Prostate gland (tissue), 2 donors: ENCODE data around the gene CLASP1. TPM values are rescaled to one million over a fixed set of nuclear protein-coding genes. Genes with fewer than 3 reads are reported as not detected.
"Not testable (repeated sequence)": the region's sequence is repeated elsewhere in the genome, so short reads cannot be mapped to it uniquely, and the experiment has no call there.

Experiments
- DNase-seq: peaks from one replicate; pipeline ENCODE4 v3.0.0-alpha.2; 2019; ENCODE audit warnings: low spot score
- H3K27ac ChIP-seq, 2 donors: fragments of 200-600 bp; sonication (generic); 2 replicates each; pipeline ENCODE4 v1.5.1; 2017 to 2019
- H3K27me3 ChIP-seq: fragments of 200-600 bp; sonication (generic); replicated peaks from 2 replicates; pipeline ENCODE4 v1.5.1; 2019; ENCODE audit not compliant: insufficient read depth
- H3K36me3 ChIP-seq, 2 donors: fragments of 200-600 bp; sonication (generic); 1 replicate in 1 of 2; 2 replicates in 1 of 2; pipeline versions ENCODE4 v1.5.1 to v1.8.1; 2017 to 2019
- H3K4me1 ChIP-seq: fragments of 200-600 bp; sonication (generic); replicated peaks from 2 replicates; pipeline ENCODE4 v1.5.1; 2019
- H3K4me3 ChIP-seq, 2 donors: fragments of 200-600 bp; sonication (generic); 2 replicates each; pipeline ENCODE4 v1.5.1; 2017 to 2019
- H3K9me3 ChIP-seq: fragments of 200-600 bp; sonication (generic); 2 replicates; pipeline ENCODE4 v1.5.1; 2017
- POLR2A ChIP-seq: fragments of 450-650 bp; IDR thresholded peaks from one replicate; pipeline ENCODE4 v1.6.1; 2016; ENCODE audit warnings: antibody characterized with exemption, mild to moderate bottlenecking
- POLR2AphosphoS5 ChIP-seq: sonication (generic); formaldehyde crosslinking; IDR thresholded peaks from one replicate; pipeline ENCODE4 v1.6.1; 2017; ENCODE audit warnings: antibody characterized with exemption
- WGBS: methylation state at CpG from one replicate; pipeline ENCODE4 v1.1.5; 2018; 5-methylcytosine and 5-hydroxymethylcytosine counted together
- intact Hi-C: fragments of 100-400 bp; cut with DNase I; formaldehyde crosslinking; loops from one replicate; pipeline ENCODE4 v1.14.2; 2022
- total RNA-seq, 2 donors: library from RNA; depleted of rRNA; stranded (reverse); fragments of >200 nt; gene quantifications; one replicate each; pipeline ENCODE4 v1.1.0, GENCODE V29; 2016
- TF ChIP-seq, protein P1 (sequence below), 4 experiments: fragments of 200-600 bp in 2 of 4; fragments of 450-650 bp in 2 of 4; sonication (generic) in 2 of 4; IDR thresholded peaks; 1 replicate in 3 of 4; 2 replicates in 1 of 4; pipeline ENCODE4 v1.5.1; 2016 to 2019; ENCODE audit warnings: antibody characterized with exemption in 4 of 4, mild to moderate bottlenecking in 2 of 4, moderate library complexity in 2 of 4

The CLASP1 gene
- total RNA-seq, 2 donors from 2014 or later, result 44.4 to 90.2 TPM

DNA sequence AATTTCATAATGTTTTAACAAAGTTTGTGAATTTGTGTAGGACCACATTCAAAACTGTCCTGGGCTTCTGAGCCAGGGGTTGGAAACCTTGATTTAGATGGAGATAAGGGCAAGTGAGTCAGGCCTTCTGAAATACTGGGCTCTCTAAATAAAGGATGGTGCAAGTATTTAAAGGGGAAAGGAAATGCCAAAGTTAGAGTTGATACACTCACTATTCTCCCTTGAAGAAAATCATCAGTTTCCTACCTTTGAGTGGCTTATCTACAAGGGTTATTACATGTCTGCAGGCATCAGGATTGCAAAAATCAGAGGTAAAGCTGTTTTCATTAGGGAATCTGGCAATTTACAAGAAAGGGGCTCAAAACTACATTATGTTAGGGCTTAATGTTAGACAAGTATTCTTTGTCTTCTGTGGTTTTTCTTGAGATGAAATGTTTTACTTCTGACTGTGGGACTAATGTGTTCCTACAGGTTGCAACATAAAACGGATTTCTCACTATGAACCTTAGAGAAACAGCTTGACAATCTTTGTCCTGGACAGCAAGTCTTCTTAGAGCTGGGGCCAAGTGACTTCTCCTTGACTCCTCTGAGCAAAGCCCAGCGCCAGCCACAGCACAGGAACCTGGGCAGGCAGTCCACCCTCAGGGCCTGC lies 87.5 kb downstream of the CLASP1 start:
- no peaks in the 10 kb centered on the region for H3K9me3 ChIP-seq
- intact Hi-C loops, result no loop called here
- H3K4me1 ChIP-seq, result peaks cover 8% of the 10 kb centered on the region
- H3K27me3 ChIP-seq, result no peaks in the 10 kb centered on the region
- no peak overlapping the region for H3K27ac ChIP-seq
- no peak overlapping the region for H3K4me3 ChIP-seq
- no peaks in the 10 kb centered on the region for H3K36me3 ChIP-seq
- no peak for DNase-seq
- TF ChIP-seq, protein P1, sequence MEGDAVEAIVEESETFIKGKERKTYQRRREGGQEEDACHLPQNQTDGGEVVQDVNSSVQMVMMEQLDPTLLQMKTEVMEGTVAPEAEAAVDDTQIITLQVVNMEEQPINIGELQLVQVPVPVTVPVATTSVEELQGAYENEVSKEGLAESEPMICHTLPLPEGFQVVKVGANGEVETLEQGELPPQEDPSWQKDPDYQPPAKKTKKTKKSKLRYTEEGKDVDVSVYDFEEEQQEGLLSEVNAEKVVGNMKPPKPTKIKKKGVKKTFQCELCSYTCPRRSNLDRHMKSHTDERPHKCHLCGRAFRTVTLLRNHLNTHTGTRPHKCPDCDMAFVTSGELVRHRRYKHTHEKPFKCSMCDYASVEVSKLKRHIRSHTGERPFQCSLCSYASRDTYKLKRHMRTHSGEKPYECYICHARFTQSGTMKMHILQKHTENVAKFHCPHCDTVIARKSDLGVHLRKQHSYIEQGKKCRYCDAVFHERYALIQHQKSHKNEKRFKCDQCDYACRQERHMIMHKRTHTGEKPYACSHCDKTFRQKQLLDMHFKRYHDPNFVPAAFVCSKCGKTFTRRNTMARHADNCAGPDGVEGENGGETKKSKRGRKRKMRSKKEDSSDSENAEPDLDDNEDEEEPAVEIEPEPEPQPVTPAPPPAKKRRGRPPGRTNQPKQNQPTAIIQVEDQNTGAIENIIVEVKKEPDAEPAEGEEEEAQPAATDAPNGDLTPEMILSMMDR (IDR thresholded peaks at IDR 0.05), result no peak
- TF ChIP-seq POLR2A (no peak), POLR2AphosphoS5 (no peak)
- 69% methylated on average over 2 of the region's 2 CpGs for WGBS

GRCh38 chr2:121558329-121558728 lies 90.9 kb downstream of the CLASP1 start:
- Histone ChIP-seq H3K4me1 (no peaks in the 10 kb centered on the region), H3K4me3 (no peak overlapping the region), H3K36me3 (no peaks in the 10 kb centered on the region), H3K27ac (no peak overlapping the region), H3K27me3 (no peaks in the 10 kb centered on the region), H3K9me3 (no peaks in the 10 kb centered on the region)
- TF ChIP-seq POLR2AphosphoS5 (no peak), POLR2A (no peak)
- TF ChIP-seq, protein P1 (IDR thresholded peaks at IDR 0.05), result no peak
- intact Hi-C loops, result no loop called here
- no peak for DNase-seq
- 80% methylated on average over 7 of the region's 7 CpGs for WGBS

DNA sequence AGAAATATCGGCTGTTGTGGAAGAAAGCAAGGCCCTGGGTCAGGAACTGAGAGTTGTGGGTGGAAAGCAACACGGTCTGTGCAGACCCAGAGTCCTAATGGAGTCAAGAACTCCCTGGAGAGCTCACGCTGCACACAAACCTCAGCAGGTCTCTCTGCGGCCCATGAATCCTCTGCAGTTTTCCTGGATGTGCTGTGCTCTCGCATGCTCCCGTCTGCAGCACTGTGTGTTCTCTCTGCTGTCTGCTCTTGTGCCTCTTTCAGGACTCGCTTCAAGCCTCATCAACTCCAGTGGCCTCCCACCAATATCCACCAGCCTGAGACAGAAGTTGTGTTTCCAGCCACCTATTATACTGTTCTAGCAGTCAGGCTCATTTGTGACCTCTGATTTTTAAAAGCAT lies 94.3 kb downstream of the CLASP1 start:
- DNase-seq, result no peak
- H3K27ac ChIP-seq, result no peak overlapping the region
- H3K36me3 ChIP-seq, result no peaks in the 10 kb centered on the region
- WGBS, result 77% methylated on average over 7 of the region's 7 CpGs
- H3K4me3 ChIP-seq, result no peak overlapping the region
- no peaks in the 10 kb centered on the region for H3K4me1 ChIP-seq
- TF ChIP-seq, protein P1 (IDR thresholded peaks at IDR 0.05), result no peak
- TF ChIP-seq POLR2A (no peak), POLR2AphosphoS5 (no peak)
- no peaks in the 10 kb centered on the region for H3K9me3 ChIP-seq
- no peaks in the 10 kb centered on the region for H3K27me3 ChIP-seq
- intact Hi-C loops, result no loop called here

DNA sequence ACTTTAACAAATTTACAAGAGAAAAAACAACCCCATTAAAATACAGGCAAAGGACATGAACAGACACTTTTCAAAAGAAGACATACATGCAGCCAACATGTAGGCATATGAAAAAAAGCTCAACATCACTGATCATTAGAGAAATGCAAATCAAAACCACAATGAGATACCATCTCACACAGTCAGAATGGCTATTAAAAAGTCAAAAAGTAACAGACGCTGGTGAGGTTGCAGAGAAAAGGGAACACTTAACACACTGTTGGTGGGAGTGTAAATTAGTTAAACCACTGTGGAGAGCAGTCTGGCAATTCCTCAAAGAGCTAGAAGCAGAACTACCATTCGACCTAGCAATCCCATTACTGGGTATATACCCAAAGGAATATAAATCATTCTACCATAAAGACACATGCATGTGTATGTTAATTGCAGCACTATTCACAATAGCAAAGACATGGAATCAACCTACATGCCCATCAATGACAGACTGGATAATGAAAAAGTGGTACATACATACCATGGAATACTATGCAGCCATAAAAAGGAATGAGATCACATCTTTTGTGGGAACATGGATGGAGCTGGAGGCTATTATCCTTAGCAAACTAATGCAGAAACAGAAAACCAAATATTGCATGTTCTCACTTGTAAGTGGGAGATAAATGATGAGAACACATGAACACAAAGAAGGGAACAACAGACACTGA lies 96.6 kb downstream of the CLASP1 start:
- H3K36me3 ChIP-seq, intact Hi-C loops, H3K4me3 ChIP-seq, H3K27me3 ChIP-seq, H3K4me1 ChIP-seq, H3K27ac ChIP-seq, DNase-seq, H3K9me3 ChIP-seq: not testable (repeated sequence)
- 71% methylated on average over 2 of the region's 2 CpGs for WGBS

- Histone ChIP-seq H3K4me1 (no peaks in the 10 kb centered on the region), H3K9me3 (no peaks in the 10 kb centered on the region), H3K4me3 (no peak overlapping the region), H3K36me3 (no peaks in the 10 kb centered on the region), H3K27ac (no peak overlapping the region), H3K27me3 (no peaks in the 10 kb centered on the region)
- DNase-seq, result no peak
- WGBS, result 78% methylated on average over 2 of the region's 2 CpGs
- intact Hi-C loops, result no loop called here
- TF ChIP-seq POLR2A (no peak), POLR2AphosphoS5 (no peak)
- TF ChIP-seq, protein P1 (IDR thresholded peaks at IDR 0.05), result no peak
These were observed 98.6 kb downstream of the CLASP1 start for GRCh38 chr2:121550669-121551068.
